Peyer's patch (tissue), 4 donors: Measurements from ENCODE around the gene NAAA.

Experiments used
- POLR2A ChIP-seq, 2 donors: fragments of 450-650 bp; IDR thresholded peaks; one replicate each; pipeline ENCODE4 v1.5.1; 2017; ENCODE audit warnings: antibody characterized with exemption in 2 of 2, mild to moderate bottlenecking in 2 of 2, moderate library complexity in 2 of 2
- TF ChIP-seq, protein P1 (sequence below), 6 experiments: fragments of 450-650 bp in 4 of 6; fragments of 200-600 bp in 2 of 6; sonication (generic) in 1 of 6; IDR thresholded peaks; one replicate each; pipeline ENCODE4 v1.5.1; 2017 to 2019; ENCODE audit warnings: antibody characterized with exemption in 6 of 6, mild to moderate bottlenecking in 3 of 6, moderate library complexity in 1 of 6

DNA sequence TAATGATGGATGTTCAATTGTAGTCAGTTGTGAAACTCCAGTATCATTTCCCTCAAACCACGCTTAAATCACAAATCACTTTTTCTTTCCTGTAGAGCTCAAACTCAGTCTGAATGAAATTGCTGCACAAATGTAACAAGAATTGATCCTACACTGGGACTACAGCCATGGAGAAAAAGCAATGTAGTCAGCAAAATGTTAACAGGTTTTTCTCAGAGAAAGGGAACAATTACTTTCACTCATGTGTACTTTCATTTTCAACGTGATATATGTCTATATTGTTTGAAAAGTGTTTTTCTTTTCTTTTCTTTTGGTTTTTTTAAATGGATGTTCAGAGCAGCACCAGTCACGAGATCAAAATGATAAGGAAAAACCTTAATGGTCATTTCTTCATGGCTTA lies 27.3 kb upstream of the NAAA start:
- TF ChIP-seq, protein P1, sequence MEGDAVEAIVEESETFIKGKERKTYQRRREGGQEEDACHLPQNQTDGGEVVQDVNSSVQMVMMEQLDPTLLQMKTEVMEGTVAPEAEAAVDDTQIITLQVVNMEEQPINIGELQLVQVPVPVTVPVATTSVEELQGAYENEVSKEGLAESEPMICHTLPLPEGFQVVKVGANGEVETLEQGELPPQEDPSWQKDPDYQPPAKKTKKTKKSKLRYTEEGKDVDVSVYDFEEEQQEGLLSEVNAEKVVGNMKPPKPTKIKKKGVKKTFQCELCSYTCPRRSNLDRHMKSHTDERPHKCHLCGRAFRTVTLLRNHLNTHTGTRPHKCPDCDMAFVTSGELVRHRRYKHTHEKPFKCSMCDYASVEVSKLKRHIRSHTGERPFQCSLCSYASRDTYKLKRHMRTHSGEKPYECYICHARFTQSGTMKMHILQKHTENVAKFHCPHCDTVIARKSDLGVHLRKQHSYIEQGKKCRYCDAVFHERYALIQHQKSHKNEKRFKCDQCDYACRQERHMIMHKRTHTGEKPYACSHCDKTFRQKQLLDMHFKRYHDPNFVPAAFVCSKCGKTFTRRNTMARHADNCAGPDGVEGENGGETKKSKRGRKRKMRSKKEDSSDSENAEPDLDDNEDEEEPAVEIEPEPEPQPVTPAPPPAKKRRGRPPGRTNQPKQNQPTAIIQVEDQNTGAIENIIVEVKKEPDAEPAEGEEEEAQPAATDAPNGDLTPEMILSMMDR (IDR thresholded peaks at IDR 0.05), result no peak
- no peak for TF ChIP-seq POLR2A (IDR thresholded peaks at IDR 0.05)
